Islet of Langerhans (tissue), 1 donor: ENCODE data around the gene TIAM1.

Source experiments
- FAIRE-seq: peaks from one replicate; lab custom pipeline; 2011; peaks lifted over from hg19 to GRCh38; lab: Jason Lieb, UNC

Gene TIAM1

GRCh38 chr21:31343680-31344480 lies at the start of gene TIAM1:
TIAM1 (minus strand) TSS chr21:31344261; CDS start chr21:31266972, 77,289 bp downstream.
- FAIRE-seq = no peak

- no peak for FAIRE-seq
These were observed 43.6 kb upstream of the TIAM1 start for GRCh38 chr21:31387560-31388186.

- no peak for FAIRE-seq
These were observed 41.9 kb upstream of the TIAM1 start for GRCh38 chr21:31386006-31386405.

GRCh38 chr21:31383770-31384169 lies 39.7 kb upstream of the TIAM1 start:
- FAIRE-seq = no peak

GRCh38 chr21:31382060-31382459 lies 38.0 kb upstream of the TIAM1 start:
- no peak for FAIRE-seq

GRCh38 chr21:31376301-31376700 lies 32.2 kb upstream of the TIAM1 start:
- FAIRE-seq = no peak

- no peak for FAIRE-seq
These were observed 30.3 kb upstream of the TIAM1 start for GRCh38 chr21:31374395-31374794.

GRCh38 chr21:31372471-31372765 lies 28.4 kb upstream of the TIAM1 start:
- no peak for FAIRE-seq

- no peak for FAIRE-seq
These were observed 27.8 kb upstream of the TIAM1 start for GRCh38 chr21:31371715-31372470.

GRCh38 chr21:31370893-31371544 lies 27.0 kb upstream of the TIAM1 start:
- no peak for FAIRE-seq

- FAIRE-seq = no peak
These were observed 26.3 kb upstream of the TIAM1 start for GRCh38 chr21:31370281-31370892.

GRCh38 chr21:31368361-31368760 lies 24.3 kb upstream of the TIAM1 start:
- no peak for FAIRE-seq

GRCh38 chr21:31367801-31368200 lies 23.7 kb upstream of the TIAM1 start:
- FAIRE-seq = no peak

- no peak for FAIRE-seq
These were observed 22.8 kb upstream of the TIAM1 start for GRCh38 chr21:31366825-31367224.

- no peak for FAIRE-seq
These were observed 20.3 kb upstream of the TIAM1 start for GRCh38 chr21:31364253-31364945.

- no peak for FAIRE-seq
These were observed 19.7 kb upstream of the TIAM1 start for GRCh38 chr21:31363720-31364119.

- no peak for FAIRE-seq
These were observed 16.7 kb upstream of the TIAM1 start for GRCh38 chr21:31360717-31361116.

GRCh38 chr21:31358158-31358557 lies 14.1 kb upstream of the TIAM1 start:
- no peak for FAIRE-seq

GRCh38 chr21:31356440-31356839 lies 12.4 kb upstream of the TIAM1 start:
- FAIRE-seq = no peak

- no peak for FAIRE-seq
These were observed 10.8 kb upstream of the TIAM1 start for GRCh38 chr21:31354604-31355443.

GRCh38 chr21:31354122-31354521 lies 10.1 kb upstream of the TIAM1 start:
- no peak for FAIRE-seq
